Endodermal cell (in vitro differentiated cells): ENCODE results near the gene IMPA2. TPM values are rescaled to one million over a fixed set of nuclear protein-coding genes. Genes with fewer than 3 reads are reported as not detected.
"Not testable (repeated sequence)": the region's sequence is repeated elsewhere in the genome, so short reads cannot be mapped to it uniquely, and the experiment has no call there.

ENCODE experiments used
- DNase-seq: peaks from one replicate; pipeline ENCODE4 v3.0.0-alpha.2; 2017
- H3K27ac ChIP-seq: 2 replicates; pipeline ENCODE4 v1.5.1; 2013; ENCODE audit warnings: mild to moderate bottlenecking, low read depth, low read length, moderate library complexity
- H3K27me3 ChIP-seq: 2 replicates; pipeline ENCODE4 v1.6.1; 2013; ENCODE audit warnings: mild to moderate bottlenecking, low read length, moderate library complexity; ENCODE audit not compliant: insufficient read depth, control insufficient read depth, poor library complexity, severe bottlenecking
- H3K36me3 ChIP-seq: 2 replicates; pipeline ENCODE4 v1.7.0; 2013; ENCODE audit warnings: mild to moderate bottlenecking, low read length, moderate library complexity; ENCODE audit not compliant: control insufficient read depth, insufficient read depth
- H3K4me1 ChIP-seq: one replicate; pipeline ENCODE4 v1.7.0; 2013; ENCODE audit warnings: low read length; ENCODE audit not compliant: control insufficient read depth, insufficient read depth
- H3K4me3 ChIP-seq: 2 replicates; pipeline ENCODE4 v1.5.1; 2013; ENCODE audit warnings: mild to moderate bottlenecking, low read length, moderate library complexity
- H3K9ac ChIP-seq: 2 replicates; pipeline ENCODE4 v1.6.1; 2013; ENCODE audit warnings: mild to moderate bottlenecking, low read length, moderate library complexity; ENCODE audit not compliant: poor library complexity, severe bottlenecking; ENCODE audit errors: extremely low read depth
- H3K9me3 ChIP-seq: 2 replicates; pipeline ENCODE4 v1.6.1; 2013; ENCODE audit warnings: mild to moderate bottlenecking, low read length, moderate library complexity; ENCODE audit not compliant: control insufficient read depth
- H3K27ac Mint-ChIP-seq: 2 replicates; pipeline ENCODE4 v1.8.0; 2020; ENCODE audit warnings: mixed read lengths
- H3K27me3 Mint-ChIP-seq: 2 replicates; pipeline ENCODE4 v1.8.0; 2021; ENCODE audit warnings: mild to moderate bottlenecking, mixed read lengths; ENCODE audit not compliant: insufficient read depth
- H3K36me3 Mint-ChIP-seq: 2 replicates; pipeline ENCODE4 v1.8.0; 2020; ENCODE audit warnings: low read depth, mixed read lengths
- H3K4me1 Mint-ChIP-seq: 2 replicates; pipeline ENCODE4 v1.8.0; 2020; ENCODE audit warnings: mixed read lengths
- H3K4me3 Mint-ChIP-seq: 2 replicates; pipeline ENCODE4 v1.8.0; 2020; ENCODE audit warnings: mild to moderate bottlenecking, moderate library complexity, mixed read lengths
- H3K9me3 Mint-ChIP-seq: 2 replicates; pipeline ENCODE4 v1.8.0; 2020; ENCODE audit warnings: mild to moderate bottlenecking, mixed read lengths
- WGBS, 2 experiments: methylation state at CpG; one replicate each; pipeline versions ENCODE4 v1.1.5 to v1.1.7; 2013; ENCODE audit warnings: missing lambda C conversion rate in 2 of 2, mixed read lengths in 1 of 2; ENCODE audit not compliant: insufficient coverage in 1 of 2, insufficient read length in 1 of 2; 5-methylcytosine and 5-hydroxymethylcytosine counted together
- total RNA-seq, 2 donors: library from RNA; stranded (reverse); fragmentation: NEBNext Ultra II Directional in 1 of 2; extraction: Animal tissue kit (Norgen Biotek cat#: 25700) in 1 of 2; gene quantifications; 2 replicates in 1 of 2; 3 replicates in 1 of 2; pipeline ENCODE4 v1.2.1, GENCODE V29; 2021
- TF ChIP-seq, protein P1 (sequence below): fragments of 200-600 bp; sonication (generic); conservative IDR thresholded peaks from 2 replicates; pipeline ENCODE4 v1.5.0; 2021; ENCODE audit warnings: antibody characterized with exemption, mild to moderate bottlenecking

Gene IMPA2
- total RNA-seq, 2 donors from 2014 or later, result 68.0 to 88.9 TPM

DNA sequence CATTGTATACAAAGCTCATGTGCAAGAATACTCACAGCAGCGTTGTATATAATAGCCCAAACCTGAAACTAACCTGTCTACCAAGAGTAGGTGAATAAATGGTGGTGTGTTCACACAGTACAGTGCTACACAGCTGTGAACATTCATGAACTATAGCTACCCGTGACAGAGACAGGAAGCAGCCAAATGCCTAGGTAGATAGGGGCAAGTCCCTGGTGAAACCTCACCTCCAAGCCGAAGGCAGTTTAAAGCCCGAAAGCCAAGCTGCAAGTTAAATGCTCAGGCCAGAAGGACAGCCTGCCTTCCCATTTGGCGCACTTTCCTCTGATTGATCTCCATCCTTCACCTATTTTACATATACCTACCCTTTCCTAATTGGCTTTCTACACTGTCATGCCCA lies 36.5 kb upstream of the IMPA2 start:
- Histone ChIP-seq H3K27me3 (no peaks in the 10 kb centered on the region), H3K4me1 (peaks cover 7% of the 10 kb centered on the region), H3K4me3 (no peak overlapping the region), H3K36me3 (no peaks in the 10 kb centered on the region), H3K9ac (no peak overlapping the region), H3K9me3 (no peaks in the 10 kb centered on the region), H3K27ac (no peak overlapping the region)
- peaks cover 9% of the 10 kb centered on the region for H3K9me3 Mint-ChIP-seq
- no peak for DNase-seq
- H3K4me3 Mint-ChIP-seq, result no peak overlapping the region
- 77 to 91% methylated on average over 2 to 5 of the region's 5 CpGs for WGBS, 2 experiments
- no peaks in the 10 kb centered on the region for H3K36me3 Mint-ChIP-seq
- H3K27me3 Mint-ChIP-seq, result no peaks in the 10 kb centered on the region
- TF ChIP-seq, protein P1, sequence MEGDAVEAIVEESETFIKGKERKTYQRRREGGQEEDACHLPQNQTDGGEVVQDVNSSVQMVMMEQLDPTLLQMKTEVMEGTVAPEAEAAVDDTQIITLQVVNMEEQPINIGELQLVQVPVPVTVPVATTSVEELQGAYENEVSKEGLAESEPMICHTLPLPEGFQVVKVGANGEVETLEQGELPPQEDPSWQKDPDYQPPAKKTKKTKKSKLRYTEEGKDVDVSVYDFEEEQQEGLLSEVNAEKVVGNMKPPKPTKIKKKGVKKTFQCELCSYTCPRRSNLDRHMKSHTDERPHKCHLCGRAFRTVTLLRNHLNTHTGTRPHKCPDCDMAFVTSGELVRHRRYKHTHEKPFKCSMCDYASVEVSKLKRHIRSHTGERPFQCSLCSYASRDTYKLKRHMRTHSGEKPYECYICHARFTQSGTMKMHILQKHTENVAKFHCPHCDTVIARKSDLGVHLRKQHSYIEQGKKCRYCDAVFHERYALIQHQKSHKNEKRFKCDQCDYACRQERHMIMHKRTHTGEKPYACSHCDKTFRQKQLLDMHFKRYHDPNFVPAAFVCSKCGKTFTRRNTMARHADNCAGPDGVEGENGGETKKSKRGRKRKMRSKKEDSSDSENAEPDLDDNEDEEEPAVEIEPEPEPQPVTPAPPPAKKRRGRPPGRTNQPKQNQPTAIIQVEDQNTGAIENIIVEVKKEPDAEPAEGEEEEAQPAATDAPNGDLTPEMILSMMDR, result no peak
- H3K27ac Mint-ChIP-seq, result no peak overlapping the region
- peaks cover 19% of the 10 kb centered on the region for H3K4me1 Mint-ChIP-seq

DNA sequence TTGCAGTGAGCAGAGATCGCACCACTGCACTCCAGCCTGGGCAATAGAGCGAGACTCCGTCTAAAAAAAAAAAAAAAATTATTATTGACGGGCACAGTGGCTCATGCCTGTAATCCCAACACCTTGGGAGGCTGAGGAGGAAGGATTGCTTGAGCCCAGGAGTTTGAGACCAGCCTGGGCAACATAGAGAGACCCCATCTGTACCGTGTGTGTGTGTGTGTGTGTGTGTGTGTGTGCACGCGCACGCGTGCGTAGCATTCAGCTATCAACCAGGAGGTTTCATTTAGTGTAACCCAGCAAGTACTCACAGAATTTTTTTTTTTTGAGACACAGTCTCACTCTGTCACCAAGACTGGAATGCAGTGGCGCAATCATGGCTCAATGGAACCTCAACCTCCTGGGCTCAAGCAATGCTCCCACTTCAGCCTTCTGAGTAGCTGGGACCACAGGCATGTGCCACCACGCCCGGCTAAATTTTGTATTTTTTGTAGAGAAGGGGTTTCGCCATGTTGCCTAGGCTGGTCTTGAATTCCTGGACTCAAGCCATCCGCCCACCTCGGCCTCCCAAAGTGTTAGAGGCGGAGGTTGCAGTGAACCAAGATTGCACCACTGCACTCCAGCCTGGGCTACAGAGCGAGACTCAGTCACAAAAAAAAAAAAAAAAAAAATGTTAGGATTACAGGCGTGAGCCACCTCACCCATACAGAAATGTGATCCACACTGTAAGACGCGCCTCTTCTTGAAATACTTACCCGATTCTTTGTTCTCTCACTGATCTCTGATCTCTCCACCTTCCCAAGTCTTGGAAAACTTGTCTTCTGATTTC lies 35.3 kb upstream of the IMPA2 start:
- 90 to 91% methylated on average over 8 to 22 of the region's 22 CpGs for WGBS, 2 experiments
- not testable (repeated sequence) for H3K4me3 Mint-ChIP-seq, H3K36me3 Mint-ChIP-seq, H3K4me3 ChIP-seq, H3K4me1 ChIP-seq, H3K9ac ChIP-seq, H3K9me3 ChIP-seq, H3K36me3 ChIP-seq, DNase-seq, H3K27me3 Mint-ChIP-seq, H3K27ac ChIP-seq, H3K27me3 ChIP-seq, H3K9me3 Mint-ChIP-seq
- Mint-ChIP-seq H3K4me1 (peaks cover 22% of the 10 kb centered on the region), H3K27ac (peak overlapping the region; percentile 75)

DNA sequence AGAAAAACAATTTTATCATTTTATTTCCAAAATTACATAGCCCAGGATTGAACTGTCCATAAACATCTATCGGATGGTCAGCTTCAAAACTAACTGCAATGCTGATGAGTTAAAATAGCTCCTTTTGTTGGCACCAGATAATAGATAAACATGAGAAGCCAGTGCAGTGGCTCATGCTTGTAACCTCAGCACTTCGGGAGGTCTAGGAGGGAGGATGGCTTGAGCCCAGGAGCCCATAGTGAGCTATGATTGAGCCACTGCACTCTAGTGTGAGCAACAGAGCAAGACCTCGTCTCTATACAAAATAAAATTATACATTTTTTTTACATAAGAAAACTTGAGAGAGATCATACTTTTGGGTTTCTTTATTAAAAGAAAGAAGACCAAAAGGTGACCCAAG lies 34.6 kb upstream of the IMPA2 start:
- Histone ChIP-seq H3K4me1 (peaks cover 7% of the 10 kb centered on the region), H3K27me3 (no peaks in the 10 kb centered on the region), H3K9ac (no peak overlapping the region), H3K9me3 (no peaks in the 10 kb centered on the region), H3K4me3 (no peak overlapping the region), H3K36me3 (no peaks in the 10 kb centered on the region), H3K27ac (no peak overlapping the region)
- Mint-ChIP-seq H3K9me3 (peaks cover 9% of the 10 kb centered on the region), H3K4me3 (peak overlapping the region; percentile 68), H3K4me1 (peaks cover 26% of the 10 kb centered on the region), H3K27me3 (no peaks in the 10 kb centered on the region), H3K27ac (peak overlapping the region; percentile 75), H3K36me3 (no peaks in the 10 kb centered on the region)
- TF ChIP-seq, protein P1, result no peak
- WGBS, 2 experiments, result 41 to 60% methylated on average over 2 of the region's 3 CpGs
- DNase-seq, result peak; percentile 55
